Panc1 (cell line): ENCODE results near the gene NR3C1. TPM values are rescaled to one million over a fixed set of nuclear protein-coding genes. Genes with fewer than 3 reads are reported as not detected.

Source experiments
- ATAC-seq: fragments of 200-7000 bp; cut with Tn5 transposase; 2 replicates; pipeline ENCODE4 v1.9.1; 2020; ENCODE audit warnings: mild to moderate bottlenecking, moderate library complexity
- BruUV-seq: library from RNA; stranded (reverse); fragments of 400-500 nt; replicated peaks from 2 replicates; lab custom pipeline; 2021; lab: Mats Ljungman, UMichigan
- CTCF ChIA-PET: fragments of 300-600 bp; sonication (Branson Sonifier 250); formaldehyde crosslinking; loops from one replicate; lab custom pipeline; 2022; ENCODE audit warnings: antibody characterized with exemption; lab: Charles Lee
- POLR2A ChIA-PET: fragments of 300-600 bp; sonication (Branson Sonifier 250); formaldehyde crosslinking; loops from one replicate; lab custom pipeline; 2022; ENCODE audit warnings: antibody characterized with exemption; lab: Charles Lee
- DNase-seq: peaks from one replicate; pipeline ENCODE4 v3.0.0-alpha.2; 2010; ENCODE audit warnings: low read depth, low spot score
- H3K27ac ChIP-seq: 2 replicates; pipeline ENCODE4 v1.5.1; 2011; ENCODE audit warnings: mild to moderate bottlenecking, low read length, inconsistent platforms
- H3K27me3 ChIP-seq: fragments of 200-500 bp; sonication (Bioruptor generic); 2 replicates; pipeline ENCODE4 v1.6.0; 2014; ENCODE audit warnings: low read length, inconsistent platforms; ENCODE audit not compliant: control insufficient read depth, insufficient read depth
- H3K36me3 ChIP-seq: fragments of 200-500 bp; sonication (Bioruptor generic); 2 replicates; pipeline ENCODE4 v1.5.1; 2014; ENCODE audit warnings: inconsistent platforms, mild to moderate bottlenecking, low read length, moderate library complexity; ENCODE audit not compliant: control insufficient read depth, insufficient read depth
- H3K4me1 ChIP-seq: 2 replicates; pipeline ENCODE4 v1.5.1; 2011; ENCODE audit warnings: inconsistent platforms, mild to moderate bottlenecking, low read length, moderate library complexity; ENCODE audit not compliant: control insufficient read depth, insufficient read depth
- H3K4me3 ChIP-seq, 2 experiments: 2 replicates each; pipeline ENCODE4 v1.5.1; 2011 to 2012; ENCODE audit warnings: low read depth in 2 of 2, low read length in 2 of 2, mild to moderate bottlenecking in 2 of 2, inconsistent platforms in 1 of 2, moderate library complexity in 1 of 2
- H3K9me3 ChIP-seq: fragments of 200-500 bp; sonication (Bioruptor generic); 2 replicates; pipeline ENCODE4 v1.5.1; 2014; ENCODE audit warnings: low read depth, mild to moderate bottlenecking, inconsistent platforms, low read length, moderate library complexity; ENCODE audit not compliant: control insufficient read depth, insufficient read depth
- POLR2AphosphoS5 ChIP-seq: IDR thresholded peaks from 2 replicates; pipeline ENCODE4 v1.6.1; 2012; ENCODE audit warnings: mild to moderate bottlenecking, low read depth, low read length, moderate library complexity
- SIN3A ChIP-seq: IDR thresholded peaks from 2 replicates; pipeline ENCODE4 v1.6.1; 2012; ENCODE audit warnings: low read depth, mild to moderate bottlenecking, low read length, moderate library complexity, borderline replicate concordance; ENCODE audit not compliant: insufficient read depth
- TCF7L2 ChIP-seq: IDR thresholded peaks from 2 replicates; pipeline ENCODE4 v1.6.1; 2011; ENCODE audit warnings: mild to moderate bottlenecking, low read depth, low read length, inconsistent platforms
- in situ Hi-C: cut with HindIII; loops from 2 replicates; pipeline ENCODE4 v1.10.0; 2016; ENCODE audit warnings: low sequenced_read_pairs, low pct_unique_long_range_greater_than_20kb
- intact Hi-C: fragments of 100-400 bp; cut with micrococcal nuclease; formaldehyde crosslinking; loops from one replicate; pipeline ENCODE4 v1.10.0; 2022; ENCODE audit not compliant: unreplicated experiment
- total RNA-seq: library from RNA; stranded (reverse); gene quantifications from one replicate; pipeline ENCODE4 v1.2.1, GENCODE V29; 2021; ENCODE audit not compliant: unreplicated experiment
- TF ChIP-seq, protein P1 (sequence below): fragments of 450-650 bp; IDR thresholded peaks from 2 replicates; pipeline ENCODE4 v1.5.1; 2017; ENCODE audit warnings: mild to moderate bottlenecking
- TF ChIP-seq, protein P2 (sequence below), 2 experiments: IDR thresholded peaks; 2 replicates each; pipeline ENCODE4 v1.6.1; 2011 to 2012; ENCODE audit warnings: low read depth in 2 of 2, control low read depth in 1 of 2, low read length in 1 of 2, mild to moderate bottlenecking in 1 of 2, moderate library complexity in 1 of 2; ENCODE audit not compliant: insufficient read depth in 1 of 2

NR3C1 gene
- total RNA-seq, 1 experiment from 2014 or later = 52.6 TPM

- Histone ChIP-seq H3K36me3 (no peaks in the 10 kb centered on the region), H3K27ac (no peak overlapping the region), H3K4me1 (peaks cover 2% of the 10 kb centered on the region; the same call in 1 of the 2 replicates), H3K9me3 (no peaks in the 10 kb centered on the region), H3K27me3 (no peaks in the 10 kb centered on the region), H3K4me3 (no peak overlapping the region)
- ATAC-seq (no peak), DNase-seq (no peak)
- intact Hi-C loops = no loop called here
- TF ChIP-seq POLR2AphosphoS5 = no peak
- TF ChIP-seq, protein P1, sequence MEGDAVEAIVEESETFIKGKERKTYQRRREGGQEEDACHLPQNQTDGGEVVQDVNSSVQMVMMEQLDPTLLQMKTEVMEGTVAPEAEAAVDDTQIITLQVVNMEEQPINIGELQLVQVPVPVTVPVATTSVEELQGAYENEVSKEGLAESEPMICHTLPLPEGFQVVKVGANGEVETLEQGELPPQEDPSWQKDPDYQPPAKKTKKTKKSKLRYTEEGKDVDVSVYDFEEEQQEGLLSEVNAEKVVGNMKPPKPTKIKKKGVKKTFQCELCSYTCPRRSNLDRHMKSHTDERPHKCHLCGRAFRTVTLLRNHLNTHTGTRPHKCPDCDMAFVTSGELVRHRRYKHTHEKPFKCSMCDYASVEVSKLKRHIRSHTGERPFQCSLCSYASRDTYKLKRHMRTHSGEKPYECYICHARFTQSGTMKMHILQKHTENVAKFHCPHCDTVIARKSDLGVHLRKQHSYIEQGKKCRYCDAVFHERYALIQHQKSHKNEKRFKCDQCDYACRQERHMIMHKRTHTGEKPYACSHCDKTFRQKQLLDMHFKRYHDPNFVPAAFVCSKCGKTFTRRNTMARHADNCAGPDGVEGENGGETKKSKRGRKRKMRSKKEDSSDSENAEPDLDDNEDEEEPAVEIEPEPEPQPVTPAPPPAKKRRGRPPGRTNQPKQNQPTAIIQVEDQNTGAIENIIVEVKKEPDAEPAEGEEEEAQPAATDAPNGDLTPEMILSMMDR = no peak
- no peak for TF ChIP-seq TCF7L2
- TF ChIP-seq, protein P2, sequence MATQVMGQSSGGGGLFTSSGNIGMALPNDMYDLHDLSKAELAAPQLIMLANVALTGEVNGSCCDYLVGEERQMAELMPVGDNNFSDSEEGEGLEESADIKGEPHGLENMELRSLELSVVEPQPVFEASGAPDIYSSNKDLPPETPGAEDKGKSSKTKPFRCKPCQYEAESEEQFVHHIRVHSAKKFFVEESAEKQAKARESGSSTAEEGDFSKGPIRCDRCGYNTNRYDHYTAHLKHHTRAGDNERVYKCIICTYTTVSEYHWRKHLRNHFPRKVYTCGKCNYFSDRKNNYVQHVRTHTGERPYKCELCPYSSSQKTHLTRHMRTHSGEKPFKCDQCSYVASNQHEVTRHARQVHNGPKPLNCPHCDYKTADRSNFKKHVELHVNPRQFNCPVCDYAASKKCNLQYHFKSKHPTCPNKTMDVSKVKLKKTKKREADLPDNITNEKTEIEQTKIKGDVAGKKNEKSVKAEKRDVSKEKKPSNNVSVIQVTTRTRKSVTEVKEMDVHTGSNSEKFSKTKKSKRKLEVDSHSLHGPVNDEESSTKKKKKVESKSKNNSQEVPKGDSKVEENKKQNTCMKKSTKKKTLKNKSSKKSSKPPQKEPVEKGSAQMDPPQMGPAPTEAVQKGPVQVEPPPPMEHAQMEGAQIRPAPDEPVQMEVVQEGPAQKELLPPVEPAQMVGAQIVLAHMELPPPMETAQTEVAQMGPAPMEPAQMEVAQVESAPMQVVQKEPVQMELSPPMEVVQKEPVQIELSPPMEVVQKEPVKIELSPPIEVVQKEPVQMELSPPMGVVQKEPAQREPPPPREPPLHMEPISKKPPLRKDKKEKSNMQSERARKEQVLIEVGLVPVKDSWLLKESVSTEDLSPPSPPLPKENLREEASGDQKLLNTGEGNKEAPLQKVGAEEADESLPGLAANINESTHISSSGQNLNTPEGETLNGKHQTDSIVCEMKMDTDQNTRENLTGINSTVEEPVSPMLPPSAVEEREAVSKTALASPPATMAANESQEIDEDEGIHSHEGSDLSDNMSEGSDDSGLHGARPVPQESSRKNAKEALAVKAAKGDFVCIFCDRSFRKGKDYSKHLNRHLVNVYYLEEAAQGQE (IDR thresholded peaks at IDR 0.05; ENCODE audit: insufficient read depth in 1 of 2, low read depth in 2 of 2, low read length in 1 of 2) = no peak
- TF ChIP-seq SIN3A = no peak
- ChIA-PET CTCF (no interaction called here), POLR2A (no interaction called here)
- no TSS peak for BruUV-seq
- in situ Hi-C loops = no loop called here
Measured at GRCh38 chr5:143331956-143332355, 71.5 kb downstream of the NR3C1 start.

GRCh38 chr5:143329843-143330242, 73.6 kb downstream of the NR3C1 start:
- no peak for TF ChIP-seq TCF7L2
- Histone ChIP-seq H3K9me3 (no peaks in the 10 kb centered on the region), H3K4me1 (no peaks in the 10 kb centered on the region), H3K36me3 (no peaks in the 10 kb centered on the region), H3K27ac (no peak overlapping the region), H3K27me3 (no peaks in the 10 kb centered on the region), H3K4me3 (no peak overlapping the region)
- intact Hi-C loops = no loop called here
- DNase-seq = no peak
- POLR2A ChIA-PET = no interaction called here
- CTCF ChIA-PET = no interaction called here
- in situ Hi-C loops = no loop called here
- no peak for ATAC-seq
- BruUV-seq = no TSS peak

GRCh38 chr5:143328589-143329220, 74.8 kb downstream of the NR3C1 start:
- Histone ChIP-seq H3K36me3 (no peaks in the 10 kb centered on the region), H3K27me3 (no peaks in the 10 kb centered on the region), H3K9me3 (no peaks in the 10 kb centered on the region), H3K4me1 (no peaks in the 10 kb centered on the region), H3K27ac (no peak overlapping the region), H3K4me3 (no peak overlapping the region)
- TF ChIP-seq SIN3A (no peak), TCF7L2 (no peak), POLR2AphosphoS5 (no peak)
- TF ChIP-seq, protein P2 (IDR thresholded peaks at IDR 0.05; ENCODE audit: insufficient read depth in 1 of 2, low read depth in 2 of 2, low read length in 1 of 2) = no peak
- TF ChIP-seq, protein P1 = no peak
- intact Hi-C loops = no loop called here
- POLR2A ChIA-PET = no interaction called here
- no peak for ATAC-seq
- no peak for DNase-seq
- in situ Hi-C loops = no loop called here
- CTCF ChIA-PET = interaction anchor here (0.5 kb wide), 1 partner anchor 1602 kb away, joined by 3 read pairs; no protein-coding TSS in a partner anchor
- BruUV-seq = no TSS peak
